Adipocyte (in vitro differentiated cells): ENCODE results near the gene APBA2.

Experiments
- DNase-seq: peaks from one replicate; pipeline ENCODE4 v3.0.0-alpha.2; 2015; ENCODE audit warnings: low read depth
- H3K27me3 ChIP-seq: replicated peaks from 2 replicates; pipeline ENCODE4 v1.7.0; 2013; ENCODE audit warnings: mild to moderate bottlenecking, low read length, moderate library complexity; ENCODE audit not compliant: control insufficient read depth, insufficient read depth
- H3K36me3 ChIP-seq: 2 replicates; pipeline ENCODE4 v1.7.0; 2013; ENCODE audit warnings: low read length, mild to moderate bottlenecking, moderate library complexity; ENCODE audit not compliant: control insufficient read depth, insufficient read depth, severe bottlenecking
- H3K4me1 ChIP-seq: 2 replicates; pipeline ENCODE4 v1.7.0; 2013; ENCODE audit warnings: mild to moderate bottlenecking, low read length, moderate library complexity; ENCODE audit not compliant: control insufficient read depth, insufficient read depth
- H3K4me3 ChIP-seq: 2 replicates; pipeline ENCODE4 v1.7.0; 2013; ENCODE audit warnings: mild to moderate bottlenecking, low read length, moderate library complexity
- H3K9ac ChIP-seq: 2 replicates; pipeline ENCODE4 v1.7.0; 2013; ENCODE audit warnings: mild to moderate bottlenecking, low read length, moderate library complexity
- H3K9me3 ChIP-seq: 2 replicates; pipeline ENCODE4 v1.7.0; 2013; ENCODE audit warnings: mild to moderate bottlenecking, low read length, moderate library complexity; ENCODE audit not compliant: control insufficient read depth

The APBA2 gene

DNA sequence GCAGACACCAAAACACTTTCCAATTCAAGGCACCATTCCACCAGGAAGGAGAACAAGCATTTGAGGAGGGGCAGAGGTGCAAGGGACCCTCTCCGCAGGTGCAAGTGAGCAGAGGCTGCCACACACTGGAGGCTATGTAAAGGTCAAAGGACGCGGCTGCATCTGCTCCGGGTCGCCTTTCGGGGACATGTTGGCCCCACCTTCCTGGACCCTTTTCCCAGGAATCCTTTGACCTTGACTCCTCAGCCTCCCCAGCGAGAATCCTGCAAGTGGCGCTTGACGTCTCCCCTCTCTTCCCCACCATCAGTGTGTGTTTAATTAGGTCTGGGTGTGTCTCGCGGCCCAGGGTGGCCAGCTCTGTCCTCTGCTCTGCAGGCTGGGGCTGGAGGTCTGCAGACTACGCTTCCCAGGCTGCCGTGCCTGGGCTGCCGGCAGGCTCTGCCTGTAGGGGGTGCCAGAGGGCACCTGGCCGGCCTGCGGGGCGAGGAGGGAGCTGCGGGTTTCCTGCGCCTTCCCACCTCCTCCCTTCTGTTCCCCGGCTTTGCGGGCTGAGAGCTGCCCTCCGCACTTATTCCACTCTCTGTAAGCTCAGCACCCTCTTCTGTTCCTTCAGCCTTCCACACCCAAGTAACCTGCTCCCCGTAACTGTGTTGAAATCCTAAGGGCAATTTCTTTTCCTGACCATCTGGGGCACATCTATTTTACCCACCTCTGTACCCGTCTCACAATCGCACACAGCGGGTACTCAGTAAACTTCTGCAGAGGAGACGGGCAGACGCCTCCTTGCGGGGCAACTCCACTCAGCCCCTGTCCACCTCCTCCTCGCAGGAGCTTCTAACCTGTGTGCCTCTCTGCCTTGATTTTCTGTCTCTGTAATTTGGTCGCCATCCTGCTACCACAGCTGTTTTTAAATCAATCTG is 254.0 kb downstream of the APBA2 start:
- Histone ChIP-seq H3K4me1 (no peaks in the 10 kb centered on the region), H3K27me3 (peaks cover 27% of the 10 kb centered on the region)
- peak; percentile 60 for DNase-seq

GRCh38 chr15:29140475-29141307 is 254.9 kb downstream of the APBA2 start:
- H3K9me3 ChIP-seq: no peaks in the 10 kb centered on the region
- no peak overlapping the region for H3K4me3 ChIP-seq
- H3K36me3 ChIP-seq: no peaks in the 10 kb centered on the region

More for the DNA sequence above, 254.0 kb downstream of the APBA2 start:
- Histone ChIP-seq H3K36me3 (no peaks in the 10 kb centered on the region), H3K9ac (no peak overlapping the region), H3K4me3 (no peak overlapping the region), H3K9me3 (no peaks in the 10 kb centered on the region)

GRCh38 chr15:29141308-29142128 is 255.7 kb downstream of the APBA2 start:
- H3K9me3 ChIP-seq: no peaks in the 10 kb centered on the region
- H3K4me1 ChIP-seq: no peaks in the 10 kb centered on the region
- no peak overlapping the region for H3K9ac ChIP-seq
- no peak for DNase-seq
- no peak overlapping the region for H3K4me3 ChIP-seq
- peaks cover 27% of the 10 kb centered on the region for H3K27me3 ChIP-seq
- no peaks in the 10 kb centered on the region for H3K36me3 ChIP-seq

More at GRCh38 chr15:29140475-29141307, 254.9 kb downstream of the APBA2 start:
- Histone ChIP-seq H3K9ac (no peak overlapping the region), H3K27me3 (peaks cover 27% of the 10 kb centered on the region), H3K4me1 (no peaks in the 10 kb centered on the region)
- DNase-seq: no peak

DNA sequence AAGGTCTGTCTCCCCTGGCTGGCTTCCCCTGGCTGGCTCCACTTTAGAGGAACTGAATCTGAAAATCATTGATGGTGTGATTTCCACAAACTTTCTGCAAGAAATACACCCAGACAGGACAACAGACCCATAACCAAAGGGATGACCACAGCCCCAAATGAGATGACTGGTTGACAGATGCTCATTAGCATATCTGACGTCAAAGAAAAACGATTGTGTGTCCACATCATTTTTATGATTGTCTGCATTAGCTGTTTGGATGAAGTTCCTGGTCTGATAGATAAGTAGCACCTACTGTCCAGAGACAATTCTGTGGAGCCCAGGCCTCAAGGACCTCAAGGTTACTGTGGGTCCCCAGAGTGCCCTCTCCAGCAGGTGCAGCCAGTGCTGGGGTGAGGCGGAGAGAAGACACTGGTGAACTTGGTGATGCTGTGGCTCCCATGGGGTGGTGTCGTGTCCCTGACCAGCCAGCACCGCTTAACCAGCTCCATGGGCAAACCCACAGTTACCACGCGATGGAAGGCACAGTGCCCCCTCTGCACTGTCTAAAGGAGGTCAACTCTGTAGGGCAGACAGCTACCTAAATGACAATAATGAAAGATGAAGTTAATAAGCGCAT is 256.5 kb downstream of the APBA2 start:
- no peaks in the 10 kb centered on the region for H3K4me1 ChIP-seq
- peaks cover 23% of the 10 kb centered on the region for H3K27me3 ChIP-seq
- no peak overlapping the region for H3K9ac ChIP-seq
- H3K9me3 ChIP-seq: no peaks in the 10 kb centered on the region
- no peaks in the 10 kb centered on the region for H3K36me3 ChIP-seq
- DNase-seq: no peak
- H3K4me3 ChIP-seq: no peak overlapping the region

DNA sequence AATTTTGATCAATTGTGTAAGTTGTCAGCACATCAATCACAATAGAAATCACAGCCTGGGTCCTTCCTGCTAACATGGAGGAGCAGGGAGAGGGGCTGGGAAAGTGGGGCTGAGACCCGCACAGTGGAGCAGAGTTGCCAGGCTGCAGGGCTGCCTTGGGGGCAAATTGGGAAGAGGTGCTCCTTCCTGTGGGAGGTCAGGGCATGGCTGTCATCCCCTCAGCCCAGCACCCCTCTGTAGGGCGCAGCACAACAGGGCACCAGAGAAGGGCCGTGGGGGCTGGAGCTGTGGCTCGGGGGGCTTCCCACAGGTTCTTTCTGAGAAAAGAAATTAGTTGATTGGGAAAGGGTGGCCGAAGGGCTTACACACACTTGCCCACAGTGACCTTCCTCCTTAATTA is 257.5 kb downstream of the APBA2 start:
- Histone ChIP-seq H3K36me3 (no peaks in the 10 kb centered on the region), H3K9ac (no peak overlapping the region), H3K27me3 (peaks cover 22% of the 10 kb centered on the region), H3K4me1 (no peaks in the 10 kb centered on the region), H3K9me3 (no peaks in the 10 kb centered on the region), H3K4me3 (no peak overlapping the region)
- DNase-seq: no peak

DNA sequence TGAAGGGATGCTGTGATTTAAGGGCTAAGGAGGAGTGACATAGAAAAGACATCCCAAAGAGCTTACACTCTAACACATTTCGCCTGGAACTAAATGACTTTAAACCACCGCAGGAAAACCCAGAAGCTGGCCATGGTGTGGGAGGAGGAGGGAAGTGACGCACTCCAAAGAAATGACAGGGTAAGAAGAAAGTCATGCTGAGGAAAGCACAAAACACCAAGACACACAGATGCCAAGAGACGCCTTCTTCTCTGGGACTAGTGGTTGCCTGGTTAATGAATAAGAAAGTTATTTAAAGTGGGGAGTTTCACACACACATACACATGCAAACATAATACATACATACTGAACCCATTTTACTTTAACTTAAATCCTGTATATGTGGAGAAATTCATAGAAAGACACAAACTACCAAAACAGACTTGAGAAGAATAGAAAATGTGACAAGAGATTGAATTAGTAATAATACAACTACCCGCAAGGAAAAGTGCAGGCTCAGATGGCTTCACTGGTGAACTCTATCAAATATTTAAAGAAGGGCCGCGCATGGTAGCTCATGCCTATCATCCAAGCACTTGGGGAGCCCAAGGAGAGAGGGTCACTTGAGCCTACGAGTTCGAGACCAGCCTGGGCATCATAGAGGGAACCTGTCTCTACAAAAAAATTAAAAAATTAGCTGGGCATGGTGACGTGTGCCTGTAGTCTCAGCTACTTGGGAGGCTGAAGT is 258.3 kb downstream of the APBA2 start:
- Histone ChIP-seq H3K4me1 (no peaks in the 10 kb centered on the region), H3K4me3 (no peak overlapping the region), H3K9ac (no peak overlapping the region), H3K27me3 (peaks cover 14% of the 10 kb centered on the region), H3K36me3 (no peaks in the 10 kb centered on the region), H3K9me3 (no peaks in the 10 kb centered on the region)
- peak; percentile 62 for DNase-seq

GRCh38 chr15:29149738-29150075 is 263.9 kb downstream of the APBA2 start:
- Histone ChIP-seq H3K27me3 (no peaks in the 10 kb centered on the region), H3K4me3 (no peak overlapping the region), H3K9ac (no peak overlapping the region), H3K36me3 (no peaks in the 10 kb centered on the region), H3K4me1 (no peaks in the 10 kb centered on the region), H3K9me3 (peaks cover 9% of the 10 kb centered on the region)
- no peak for DNase-seq

DNA sequence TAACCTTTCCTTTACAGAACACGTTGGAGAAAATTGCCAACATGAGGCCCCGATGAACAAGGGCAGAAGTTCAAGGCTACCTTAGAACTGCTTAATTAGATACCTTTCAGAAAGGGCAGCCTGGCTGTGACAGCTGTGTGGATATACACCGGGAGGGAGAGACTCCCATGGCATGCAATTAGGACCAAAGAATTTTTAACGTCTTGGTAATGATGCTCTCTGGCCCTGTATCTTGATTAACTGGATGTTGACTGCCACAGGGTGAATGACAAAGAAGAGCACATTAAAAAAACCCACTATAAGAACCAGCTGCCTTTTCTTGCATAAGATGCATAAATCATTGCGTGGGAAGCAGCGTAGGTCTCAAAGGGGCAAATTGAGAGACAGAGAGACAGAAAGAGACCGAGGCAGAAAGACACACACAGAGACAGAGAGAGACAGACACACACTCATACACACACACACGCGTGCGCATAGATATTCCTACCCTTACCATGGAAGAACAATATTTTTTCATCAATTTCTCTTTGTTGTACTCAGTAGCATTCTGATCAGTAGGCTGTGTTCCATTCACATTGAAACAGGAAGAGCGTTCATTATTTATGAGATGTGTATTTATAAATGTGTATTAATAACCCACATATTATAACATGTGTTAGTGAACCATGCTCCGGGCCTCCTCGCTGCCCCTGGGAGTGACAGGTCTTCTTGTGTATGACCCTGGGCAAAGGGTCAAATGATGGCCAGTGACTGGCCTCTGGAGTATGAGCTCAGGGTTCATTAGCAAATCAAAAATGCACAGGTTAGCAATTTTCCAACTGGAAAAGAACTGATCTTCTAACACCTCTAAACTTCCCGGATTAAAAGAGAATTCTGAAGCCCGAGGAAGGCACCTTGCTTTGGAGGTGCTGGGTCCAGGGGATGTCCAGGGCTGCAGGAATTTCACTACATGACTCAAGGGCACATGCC is 265.0 kb downstream of the APBA2 start:
- H3K4me1 ChIP-seq: no peaks in the 10 kb centered on the region
- H3K4me3 ChIP-seq: no peak overlapping the region
- no peaks in the 10 kb centered on the region for H3K36me3 ChIP-seq
- H3K9me3 ChIP-seq: peaks cover 9% of the 10 kb centered on the region
- DNase-seq: no peak
- no peaks in the 10 kb centered on the region for H3K27me3 ChIP-seq
- no peak overlapping the region for H3K9ac ChIP-seq

DNA sequence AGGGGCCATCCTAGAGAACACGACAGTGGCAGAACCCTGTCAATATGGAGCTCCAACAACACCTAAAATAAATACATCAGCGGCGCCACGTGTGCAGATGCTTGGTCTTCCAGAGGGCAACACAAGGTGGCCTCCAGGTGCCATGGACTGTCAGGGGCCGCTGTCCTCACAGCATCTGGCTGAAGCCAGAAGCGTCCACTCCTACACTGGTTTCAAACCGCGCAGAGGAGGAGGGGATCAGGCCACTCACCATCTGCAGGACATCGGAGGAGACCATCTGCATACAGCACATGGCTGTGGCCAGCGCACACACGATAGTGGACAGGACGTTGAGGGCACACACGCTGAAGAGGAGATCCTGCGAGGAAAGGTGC is 265.7 kb downstream of the APBA2 start:
- Histone ChIP-seq H3K4me1 (no peaks in the 10 kb centered on the region), H3K9ac (no peak overlapping the region), H3K27me3 (no peaks in the 10 kb centered on the region), H3K4me3 (no peak overlapping the region), H3K9me3 (peaks cover 9% of the 10 kb centered on the region), H3K36me3 (no peaks in the 10 kb centered on the region)
- no peak for DNase-seq
